Trophoblast cell (in vitro differentiated cells and primary cell): ENCODE data around the gene ZNF618.

Source experiments
- DNase-seq, 2 donors: peaks; one replicate each; pipeline ENCODE4 v3.0.0-alpha.2; 2016
- H2AFZ ChIP-seq: 2 replicates; pipeline ENCODE4 v1.6.1; 2013; ENCODE audit warnings: low read length, moderate library complexity, mild to moderate bottlenecking; ENCODE audit not compliant: insufficient read depth, poor library complexity
- H2AK5ac ChIP-seq: 2 replicates; pipeline ENCODE4 v1.6.1; 2013; ENCODE audit warnings: mild to moderate bottlenecking, low read length
- H2BK120ac ChIP-seq: 2 replicates; pipeline ENCODE4 v1.6.1; 2013; ENCODE audit warnings: low read length, mild to moderate bottlenecking, moderate library complexity; ENCODE audit not compliant: insufficient read depth, poor library complexity
- H2BK12ac ChIP-seq: 2 replicates; pipeline ENCODE4 v1.6.1; 2013; ENCODE audit warnings: mild to moderate bottlenecking, low read length, moderate library complexity
- H2BK5ac ChIP-seq: 2 replicates; pipeline ENCODE4 v1.6.1; 2013; ENCODE audit warnings: low read length, low read depth, moderate library complexity, mild to moderate bottlenecking; ENCODE audit not compliant: poor library complexity
- H3K14ac ChIP-seq: 2 replicates; pipeline ENCODE4 v1.6.1; 2013; ENCODE audit warnings: mild to moderate bottlenecking, low read length
- H3K18ac ChIP-seq: 2 replicates; pipeline ENCODE4 v1.6.1; 2013; ENCODE audit warnings: mild to moderate bottlenecking, low read length
- H3K23ac ChIP-seq: 2 replicates; pipeline ENCODE4 v1.6.1; 2013; ENCODE audit warnings: low read length
- H3K27ac ChIP-seq: 2 replicates; pipeline ENCODE4 v1.5.1; 2013; ENCODE audit warnings: low read depth, mild to moderate bottlenecking, inconsistent platforms, low read length, moderate library complexity
- H3K27me3 ChIP-seq: 2 replicates; pipeline ENCODE4 v1.6.1; 2013; ENCODE audit warnings: inconsistent platforms, mild to moderate bottlenecking, low read length, moderate library complexity; ENCODE audit not compliant: insufficient read depth
- H3K36me3 ChIP-seq, 2 experiments: 1 replicate in 1 of 2; 2 replicates in 1 of 2; pipeline ENCODE4 v1.6.1; 2013; ENCODE audit warnings: low read length in 2 of 2, mild to moderate bottlenecking in 2 of 2, moderate library complexity in 1 of 2; ENCODE audit not compliant: insufficient read depth in 2 of 2, control insufficient read depth in 1 of 2
- H3K4ac ChIP-seq: 2 replicates; pipeline ENCODE4 v1.6.1; 2013; ENCODE audit warnings: low read depth, mild to moderate bottlenecking, low read length, moderate library complexity
- H3K4me1 ChIP-seq, 2 experiments: 1 replicate in 1 of 2; 2 replicates in 1 of 2; pipeline ENCODE4 v1.6.1; 2013; ENCODE audit warnings: low read length in 2 of 2, mild to moderate bottlenecking in 2 of 2, moderate library complexity in 1 of 2; ENCODE audit not compliant: insufficient read depth in 2 of 2, control insufficient read depth in 1 of 2
- H3K4me2 ChIP-seq: 2 replicates; pipeline ENCODE4 v1.6.1; 2013; ENCODE audit warnings: inconsistent platforms, mild to moderate bottlenecking, low read length, moderate library complexity
- H3K4me3 ChIP-seq: 2 replicates; pipeline ENCODE4 v1.5.1; 2013; ENCODE audit warnings: mild to moderate bottlenecking, low read depth, low read length, inconsistent platforms
- H3K79me1 ChIP-seq: one replicate; pipeline ENCODE4 v1.6.1; 2013; ENCODE audit warnings: low read length
- H3K79me2 ChIP-seq: 2 replicates; pipeline ENCODE4 v1.6.1; 2013; ENCODE audit warnings: low read length, mild to moderate bottlenecking; ENCODE audit not compliant: control insufficient read depth, insufficient read depth, poor library complexity
- H3K9ac ChIP-seq: 2 replicates; pipeline ENCODE4 v1.6.1; 2013; ENCODE audit warnings: mild to moderate bottlenecking, low read length
- H3K9me3 ChIP-seq: 2 replicates; pipeline ENCODE4 v1.6.1; 2013; ENCODE audit warnings: low read depth, mild to moderate bottlenecking, control low read depth, inconsistent platforms, low read length; ENCODE audit not compliant: insufficient read depth
- H4K12ac ChIP-seq: 2 replicates; pipeline ENCODE4 v1.6.1; 2013; ENCODE audit warnings: low read depth, mild to moderate bottlenecking, low read length, moderate library complexity
- H4K8ac ChIP-seq: 2 replicates; pipeline ENCODE4 v1.6.1; 2013; ENCODE audit warnings: low read depth, mild to moderate bottlenecking, low read length, moderate library complexity
- H4K91ac ChIP-seq: one replicate; pipeline ENCODE4 v1.6.1; 2013; ENCODE audit warnings: low read depth, mild to moderate bottlenecking, low read length, moderate library complexity
- WGBS: extraction: QIAGEN DNeasy Blood & Tissue Kit; methylation state at CpG from one replicate; pipeline ENCODE4 v1.1.7; 2013; ENCODE audit warnings: missing lambda C conversion rate; ENCODE audit not compliant: insufficient read length, insufficient coverage; ENCODE audit errors: extremely low coverage; 5-methylcytosine and 5-hydroxymethylcytosine counted together

Gene ZNF618

GRCh38 chr9:113868501-113868900 is 7.6 kb upstream of the ZNF618 start:
- H2AFZ ChIP-seq, result no peak overlapping the region
- no peak overlapping the region for H3K27ac ChIP-seq
- WGBS, result no CpG with 5 or more reads among the region's 3 CpGs
- no peak overlapping the region for H3K4ac ChIP-seq
- H3K9me3 ChIP-seq, result peaks cover 1% of the 10 kb centered on the region
- H2BK5ac ChIP-seq, result no peak overlapping the region
- H2AK5ac ChIP-seq, result no peak overlapping the region
- no peaks in the 10 kb centered on the region for H3K79me2 ChIP-seq
- H3K14ac ChIP-seq, result no peak overlapping the region
- H3K27me3 ChIP-seq, result no peaks in the 10 kb centered on the region
- H4K91ac ChIP-seq, result no peak overlapping the region
- H3K79me1 ChIP-seq, result no peaks in the 10 kb centered on the region
- no peak overlapping the region for H3K9ac ChIP-seq
- H2BK12ac ChIP-seq, result no peak overlapping the region
- no peaks in the 10 kb centered on the region for H3K4me1 ChIP-seq
- no peak overlapping the region for H3K23ac ChIP-seq
- no peaks in the 10 kb centered on the region for H3K36me3 ChIP-seq
- no peak overlapping the region for H4K12ac ChIP-seq
- H3K18ac ChIP-seq, result no peak overlapping the region
- no peak overlapping the region for H2BK120ac ChIP-seq
- DNase-seq, result no peak
- no peak overlapping the region for H3K4me3 ChIP-seq
- no peak overlapping the region for H4K8ac ChIP-seq
- H3K4me2 ChIP-seq, result no peak overlapping the region

GRCh38 chr9:113872485-113873143 is 3.5 kb upstream of the ZNF618 start:
- no peaks in the 10 kb centered on the region for H3K4me1 ChIP-seq
- no peak overlapping the region for H2BK5ac ChIP-seq
- DNase-seq, result no peak
- no peak overlapping the region for H2BK120ac ChIP-seq
- no peak overlapping the region for H3K27ac ChIP-seq
- H2BK12ac ChIP-seq, result no peak overlapping the region
- H3K18ac ChIP-seq, result no peak overlapping the region
- H3K79me1 ChIP-seq, result no peaks in the 10 kb centered on the region
- H4K8ac ChIP-seq, result no peak overlapping the region
- H2AK5ac ChIP-seq, result no peak overlapping the region
- H3K14ac ChIP-seq, result no peak overlapping the region
- H3K23ac ChIP-seq, result peak overlapping the region; percentile 41
- H3K36me3 ChIP-seq, result no peaks in the 10 kb centered on the region
- peaks cover 1% of the 10 kb centered on the region for H3K9me3 ChIP-seq
- no peaks in the 10 kb centered on the region for H3K27me3 ChIP-seq
- H4K91ac ChIP-seq, result no peak overlapping the region
- no peak overlapping the region for H4K12ac ChIP-seq
- H3K9ac ChIP-seq, result no peak overlapping the region
- H3K4me2 ChIP-seq, result no peak overlapping the region
- no peak overlapping the region for H3K4ac ChIP-seq
- peaks cover 2% of the 10 kb centered on the region for H3K79me2 ChIP-seq
- no CpG with 5 or more reads among the region's 10 CpGs for WGBS
- no peak overlapping the region for H2AFZ ChIP-seq
- H3K4me3 ChIP-seq, result no peak overlapping the region

GRCh38 chr9:113873446-113873845 is 2.7 kb upstream of the ZNF618 start:
- no peaks in the 10 kb centered on the region for H3K4me1 ChIP-seq
- DNase-seq, result no peak
- H3K27me3 ChIP-seq, result no peaks in the 10 kb centered on the region
- H2BK12ac ChIP-seq, result no peak overlapping the region
- H3K23ac ChIP-seq, result no peak overlapping the region
- H3K27ac ChIP-seq, result no peak overlapping the region
- no peak overlapping the region for H3K9ac ChIP-seq
- no peak overlapping the region for H3K14ac ChIP-seq
- H2BK120ac ChIP-seq, result no peak overlapping the region
- no CpG with 5 or more reads among the region's 5 CpGs for WGBS
- no peak overlapping the region for H2AK5ac ChIP-seq
- no peak overlapping the region for H2BK5ac ChIP-seq
- peaks cover 1% of the 10 kb centered on the region for H3K9me3 ChIP-seq
- no peak overlapping the region for H3K4ac ChIP-seq
- peaks cover 2% of the 10 kb centered on the region for H3K79me2 ChIP-seq
- H2AFZ ChIP-seq, result no peak overlapping the region
- no peak overlapping the region for H3K4me2 ChIP-seq
- no peak overlapping the region for H4K8ac ChIP-seq
- no peaks in the 10 kb centered on the region for H3K36me3 ChIP-seq
- no peak overlapping the region for H3K4me3 ChIP-seq
- H4K12ac ChIP-seq, result no peak overlapping the region
- no peak overlapping the region for H4K91ac ChIP-seq
- H3K18ac ChIP-seq, result no peak overlapping the region
- no peaks in the 10 kb centered on the region for H3K79me1 ChIP-seq

- Histone ChIP-seq H4K8ac (no peak overlapping the region), H2AK5ac (no peak overlapping the region), H2BK12ac (no peak overlapping the region), H3K9ac (no peak overlapping the region), H3K36me3 (no peaks in the 10 kb centered on the region), H3K4me3 (no peak overlapping the region), H2BK120ac (no peak overlapping the region), H3K23ac (no peak overlapping the region), H4K91ac (no peak overlapping the region), H3K4me1 (no peaks in the 10 kb centered on the region), H3K27ac (no peak overlapping the region), H3K27me3 (no peaks in the 10 kb centered on the region), H2AFZ (no peak overlapping the region), H3K79me2 (peaks cover 2% of the 10 kb centered on the region), H2BK5ac (no peak overlapping the region), H3K14ac (no peak overlapping the region), H3K4ac (no peak overlapping the region), H4K12ac (no peak overlapping the region), H3K18ac (no peak overlapping the region), H3K9me3 (peaks cover 1% of the 10 kb centered on the region), H3K79me1 (no peaks in the 10 kb centered on the region), H3K4me2 (no peak overlapping the region)
- WGBS, result no CpG with 5 or more reads among the region's 3 CpGs
- no peak for DNase-seq
These were observed 2.2 kb upstream of the ZNF618 start for GRCh38 chr9:113873926-113874325.
